ENCODE measurements around the gene CROT.

The CROT gene

GRCh38 chr7:87342231-87342630, 3.2 kb upstream of the CROT start:
- no peak for DNase-seq (ENCODE audit: low spot score)

GRCh38 chr7:87344446-87344845, 1.0 kb upstream of the CROT start:
- no peak for DNase-seq (ENCODE audit: low spot score)

- no peak for DNase-seq (ENCODE audit: low spot score)
Observed at GRCh38 chr7:87345962-87346371, 503 bp downstream of the CROT start.

GRCh38 chr7:87347207-87347606, 1.7 kb downstream of the CROT start:
- DNase-seq (ENCODE audit: low spot score) = no peak

GRCh38 chr7:87347664-87348063, 2.2 kb downstream of the CROT start:
- DNase-seq (ENCODE audit: low spot score) = no peak

GRCh38 chr7:87354749-87355148, 9.3 kb downstream of the CROT start:
- DNase-seq (ENCODE audit: low spot score) = no peak

GRCh38 chr7:87356448-87356847, 11.0 kb downstream of the CROT start:
- no peak for DNase-seq (ENCODE audit: low spot score)

GRCh38 chr7:87359366-87359765, 13.9 kb downstream of the CROT start:
- peak; percentile 49 for DNase-seq (ENCODE audit: low spot score)

GRCh38 chr7:87361320-87361719, 15.9 kb downstream of the CROT start:
- DNase-seq (ENCODE audit: low spot score) = no peak

GRCh38 chr7:87363342-87363741, 17.9 kb downstream of the CROT start:
- no peak for DNase-seq (ENCODE audit: low spot score)

- DNase-seq (ENCODE audit: low spot score) = no peak
Observed at GRCh38 chr7:87364246-87364645, 18.8 kb downstream of the CROT start.

GRCh38 chr7:87369216-87369615, 23.8 kb downstream of the CROT start:
- no peak for DNase-seq (ENCODE audit: low spot score)

- DNase-seq (ENCODE audit: low spot score) = no peak
Observed at GRCh38 chr7:87370660-87371180, 25.3 kb downstream of the CROT start.

- no peak for DNase-seq (ENCODE audit: low spot score)
Observed at GRCh38 chr7:87375662-87376435, 30.4 kb downstream of the CROT start.

GRCh38 chr7:87380905-87381304, 35.4 kb downstream of the CROT start:
- DNase-seq (ENCODE audit: low spot score) = no peak

- no peak for DNase-seq (ENCODE audit: low spot score)
Observed at GRCh38 chr7:87391020-87391701, 45.7 kb downstream of the CROT start.

GRCh38 chr7:87395442-87396020, 50.1 kb downstream of the CROT start:
- DNase-seq (ENCODE audit: low spot score) = no peak

GRCh38 chr7:87398446-87398845, 53.0 kb downstream of the CROT start:
- DNase-seq (ENCODE audit: low spot score) = no peak

GRCh38 chr7:87404674-87405073, 59.2 kb downstream of the CROT start:
- no peak for DNase-seq (ENCODE audit: low spot score)

GRCh38 chr7:87411186-87411585, 65.7 kb downstream of the CROT start:
- no peak for DNase-seq (ENCODE audit: low spot score)

- no peak for DNase-seq (ENCODE audit: low spot score)
Observed at GRCh38 chr7:87413029-87413428, 67.6 kb downstream of the CROT start.

- DNase-seq (ENCODE audit: low spot score) = no peak
Observed at GRCh38 chr7:87413951-87414793, 68.7 kb downstream of the CROT start.

Measured in LoVo (cell line).